HG03039 (cell line): ENCODE measurements around the gene SSX4.
"Not testable (repeated sequence)": the region's sequence is repeated elsewhere in the genome, so short reads cannot be mapped to it uniquely, and the experiment has no call there.

Experiments
- ATAC-seq: cut with Tn5 transposase; IDR thresholded peaks from one replicate; pipeline ENCODE4 v1.9.1; 2021; ENCODE audit warnings: mild to moderate bottlenecking, moderate library complexity; ENCODE audit not compliant: unreplicated experiment

Gene SSX4, protein sequence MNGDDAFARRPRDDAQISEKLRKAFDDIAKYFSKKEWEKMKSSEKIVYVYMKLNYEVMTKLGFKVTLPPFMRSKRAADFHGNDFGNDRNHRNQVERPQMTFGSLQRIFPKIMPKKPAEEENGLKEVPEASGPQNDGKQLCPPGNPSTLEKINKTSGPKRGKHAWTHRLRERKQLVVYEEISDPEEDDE

DNA sequence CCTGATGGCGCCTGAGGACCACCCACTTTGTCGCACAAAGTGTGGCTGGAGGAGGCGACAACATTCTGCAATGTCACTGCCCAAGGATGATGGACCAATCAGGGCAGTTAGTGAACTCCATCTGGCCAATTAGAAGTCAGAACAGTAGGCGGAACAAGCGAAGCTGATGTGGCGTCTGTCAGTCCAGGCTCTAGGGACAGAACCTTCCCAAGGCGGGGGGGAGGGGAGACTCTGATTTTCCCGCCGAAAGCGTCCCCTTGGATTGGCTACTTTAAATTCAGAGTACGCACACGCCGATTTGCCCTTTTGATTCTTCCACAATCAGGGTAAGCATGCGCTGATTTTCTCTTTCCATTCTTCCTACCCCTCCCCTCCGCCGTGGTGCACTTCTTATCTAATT is at the start of gene SSX4:
SSX4 (plus strand) TSS at position 301 of the 400 bp plus-strand sequence. CDS start 515 bp downstream, outside the sequence.
- not testable (repeated sequence) for ATAC-seq

DNA sequence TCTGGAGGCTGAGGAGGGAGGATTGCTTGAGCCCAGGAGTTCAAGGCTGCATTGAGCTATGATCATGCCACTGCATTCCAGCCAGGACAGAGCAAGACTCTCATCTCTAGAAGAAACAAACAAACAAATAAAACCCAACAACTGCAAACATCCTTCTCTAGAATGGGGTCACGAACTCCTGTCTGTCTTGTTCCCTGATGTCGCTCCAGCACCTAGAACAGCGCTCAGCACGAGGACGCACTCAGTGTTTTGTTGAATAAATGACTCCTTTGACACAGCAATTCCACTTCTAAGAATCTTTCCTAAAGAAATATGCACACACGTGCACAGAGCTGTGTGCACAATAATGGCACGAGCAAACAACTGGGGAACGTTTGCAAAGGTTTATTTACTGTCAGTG is 37.3 kb upstream of the SSX4 start:
- ATAC-seq: not testable (repeated sequence)

DNA sequence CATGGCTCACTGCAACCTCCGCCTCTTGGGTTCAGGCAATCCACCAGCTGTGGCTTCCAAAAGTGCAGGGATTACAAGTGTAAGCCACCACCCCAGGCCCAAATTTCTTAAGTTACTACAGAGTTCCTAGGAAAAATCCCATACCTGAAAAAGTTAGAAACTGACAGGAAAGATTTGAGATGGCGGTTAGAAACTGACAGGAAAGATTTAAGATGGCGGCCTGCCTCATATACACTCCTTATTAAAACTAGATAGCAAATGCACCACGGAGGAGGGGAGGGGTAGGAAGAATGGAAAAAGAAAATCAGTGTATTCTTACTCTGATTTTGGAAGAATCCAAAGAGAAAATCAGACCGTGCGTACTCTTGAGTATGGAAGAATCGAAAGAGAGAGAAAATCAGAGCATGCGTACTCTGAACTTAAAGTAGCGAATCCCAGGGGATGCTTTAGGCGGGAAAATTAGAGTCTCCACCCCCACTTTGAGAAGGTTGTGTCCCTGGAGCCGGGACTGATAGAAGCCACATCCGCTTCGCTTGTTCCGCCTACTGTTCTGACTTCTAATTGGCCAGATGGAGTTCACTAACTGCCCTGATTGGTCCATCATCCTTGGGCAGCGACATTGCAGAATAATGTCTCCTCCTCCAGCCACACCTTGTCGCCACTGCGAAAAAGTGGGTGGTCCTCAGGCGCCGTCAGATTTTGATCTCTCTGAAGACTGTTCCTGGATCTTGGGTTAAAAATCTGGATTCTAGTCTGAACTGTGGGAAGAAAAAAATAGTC is 26.8 kb upstream of the SSX4 start, which contains the start of gene SSX3:
SSX3 (minus strand) TSS at position 389 of the 780 bp plus-strand sequence. CDS start 1,454 bp downstream, outside the sequence.
- not testable (repeated sequence) for ATAC-seq

DNA sequence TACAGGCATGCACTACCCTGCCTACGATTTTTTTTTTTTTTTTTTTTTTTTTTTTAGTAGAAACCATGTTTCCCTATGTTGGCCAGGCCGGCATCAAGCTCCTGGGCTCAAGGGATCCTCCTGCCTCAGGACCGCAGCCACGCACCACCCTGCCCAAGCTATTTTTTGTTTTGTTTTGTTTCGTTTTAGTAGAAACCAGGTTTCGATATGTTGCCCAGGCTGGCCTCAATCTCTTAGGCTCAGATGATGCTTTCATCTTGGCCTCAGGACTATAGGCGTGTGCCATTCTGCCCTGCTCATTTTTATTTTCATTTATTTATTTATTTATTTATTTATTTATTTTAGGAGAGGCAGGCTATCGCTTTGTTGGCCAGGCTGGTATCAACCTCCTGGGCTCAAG is 25.7 kb upstream of the SSX4 start:
- no peak for ATAC-seq

DNA sequence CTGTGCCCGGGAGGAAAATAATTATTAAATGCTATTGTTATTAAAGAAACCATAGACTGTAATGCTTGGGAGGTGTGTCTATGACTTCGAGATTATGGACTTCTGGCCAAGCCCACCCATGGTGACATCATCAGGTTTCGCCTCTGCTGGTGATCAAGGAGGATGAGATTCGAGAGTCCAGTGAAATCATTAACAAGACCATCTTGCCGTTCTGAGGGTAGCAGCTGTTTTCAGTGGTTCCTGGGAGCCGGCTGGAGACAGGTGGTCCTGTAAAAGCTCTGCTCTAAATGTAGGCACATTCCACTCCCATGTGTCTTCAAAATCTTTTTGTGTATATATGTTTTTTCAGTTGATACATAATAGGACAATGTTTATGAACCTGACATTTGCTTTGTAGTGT is 24.1 kb upstream of the SSX4 start:
- not testable (repeated sequence) for ATAC-seq

DNA sequence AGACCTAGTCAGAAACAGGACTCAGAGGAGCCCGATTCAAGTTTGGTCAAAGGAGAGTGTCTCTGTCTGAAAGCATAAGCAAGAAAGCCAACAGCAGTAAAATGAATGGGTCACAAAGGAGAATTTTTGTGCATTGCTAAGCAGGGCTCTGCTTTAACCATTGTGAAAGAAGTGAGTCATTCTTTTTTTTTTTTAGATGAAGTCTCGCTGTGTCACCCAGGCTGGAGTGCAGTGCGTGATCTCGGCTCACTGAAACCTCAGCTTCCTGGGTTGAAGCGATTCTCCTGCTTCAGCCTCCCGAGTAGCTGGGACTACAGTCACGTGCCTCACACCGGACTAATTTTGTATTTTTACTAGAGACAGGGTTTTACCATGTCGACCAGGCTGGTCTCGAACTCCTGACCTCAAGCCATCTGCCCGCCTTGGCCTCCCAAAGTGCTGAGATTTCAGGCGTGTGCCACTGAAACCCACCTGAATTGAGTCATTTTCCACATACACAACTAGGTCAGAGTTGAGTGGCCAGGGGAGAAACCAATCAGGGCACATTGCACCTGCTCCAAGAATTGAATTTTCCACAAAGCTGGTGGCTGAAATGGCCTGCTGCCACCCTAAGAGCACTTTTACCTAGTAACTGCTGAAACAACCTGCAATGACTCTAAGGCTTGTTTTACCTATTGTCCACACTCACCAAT is 15.5 kb upstream of the SSX4 start:
- ATAC-seq: not testable (repeated sequence)

DNA sequence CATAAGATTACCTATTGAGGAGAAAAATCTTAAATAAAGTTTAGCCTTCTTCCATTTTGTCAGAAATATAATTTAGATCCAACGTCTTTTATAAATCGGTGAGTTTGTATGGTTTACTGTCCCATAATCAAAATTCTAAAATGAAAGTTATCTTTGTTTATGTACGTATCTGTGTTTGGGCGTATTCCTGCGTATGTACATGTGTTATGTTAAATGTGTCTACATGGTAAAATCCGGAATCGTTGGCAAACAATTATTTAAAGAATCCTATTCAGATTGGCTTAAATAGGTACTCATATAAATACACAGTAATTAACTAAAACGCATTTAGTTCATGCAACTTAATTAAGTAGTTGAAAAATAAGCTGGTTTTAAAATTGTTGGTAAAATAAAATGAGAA is 12.9 kb upstream of the SSX4 start:
- ATAC-seq: not testable (repeated sequence)

DNA sequence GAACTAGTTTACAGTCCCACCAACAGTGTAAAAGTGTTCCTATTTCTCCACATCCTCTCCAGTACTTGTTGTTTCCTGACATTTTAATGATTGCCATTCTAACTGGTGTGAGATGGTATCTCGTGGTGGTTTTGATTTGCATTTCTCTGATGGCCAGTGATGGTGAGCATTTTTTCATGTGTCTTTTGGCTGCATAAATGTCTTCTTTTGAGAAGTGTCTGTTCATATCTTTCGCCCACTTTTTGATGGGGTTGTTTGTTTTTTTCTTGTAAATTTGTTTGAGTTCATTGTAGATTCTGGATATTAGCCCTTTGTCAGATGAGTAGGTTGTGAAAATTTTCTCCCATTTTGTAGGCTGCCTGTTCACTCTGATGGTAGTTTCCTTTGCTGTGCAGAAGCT is 13.6 kb downstream of the SSX4 start:
- not testable (repeated sequence) for ATAC-seq

DNA sequence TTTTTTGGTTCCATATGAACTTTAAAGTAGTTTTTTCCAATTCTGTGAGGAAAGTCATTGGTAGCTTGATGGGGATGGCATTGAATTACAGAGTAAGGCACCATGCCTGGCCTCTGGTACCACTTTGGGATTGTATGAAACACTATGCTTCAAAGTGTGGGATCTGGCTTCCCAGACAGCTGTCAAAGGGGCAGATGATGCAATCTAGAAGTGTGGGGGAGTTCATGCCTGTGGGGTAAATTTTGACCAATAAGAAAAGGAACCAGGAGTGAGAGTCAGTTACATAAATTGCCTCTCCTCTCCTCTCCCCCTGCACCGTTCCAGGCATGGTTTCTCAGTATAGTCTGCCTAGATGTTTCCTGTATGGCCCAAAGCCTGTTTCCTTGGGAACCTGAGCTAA is 14.5 kb downstream of the SSX4 start:
- not testable (repeated sequence) for ATAC-seq

DNA sequence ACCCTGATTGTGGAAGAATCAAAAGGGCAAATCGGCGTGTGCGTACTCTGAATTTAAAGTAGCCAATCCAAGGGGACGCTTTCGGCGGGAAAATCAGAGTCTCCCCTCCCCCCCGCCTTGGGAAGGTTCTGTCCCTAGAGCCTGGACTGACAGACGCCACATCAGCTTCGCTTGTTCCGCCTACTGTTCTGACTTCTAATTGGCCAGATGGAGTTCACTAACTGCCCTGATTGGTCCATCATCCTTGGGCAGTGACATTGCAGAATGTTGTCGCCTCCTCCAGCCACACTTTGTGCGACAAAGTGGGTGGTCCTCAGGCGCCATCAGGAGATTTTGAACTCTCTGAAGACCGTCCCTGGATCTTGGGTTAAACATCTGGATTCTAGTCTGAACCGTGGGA is 28.5 kb downstream of the SSX4 start, which contains the start of gene SSX4B:
SSX4B (minus strand) TSS at position 101 of the 400 bp plus-strand sequence. CDS start 588 bp downstream, outside the sequence.
- ATAC-seq: not testable (repeated sequence)

DNA sequence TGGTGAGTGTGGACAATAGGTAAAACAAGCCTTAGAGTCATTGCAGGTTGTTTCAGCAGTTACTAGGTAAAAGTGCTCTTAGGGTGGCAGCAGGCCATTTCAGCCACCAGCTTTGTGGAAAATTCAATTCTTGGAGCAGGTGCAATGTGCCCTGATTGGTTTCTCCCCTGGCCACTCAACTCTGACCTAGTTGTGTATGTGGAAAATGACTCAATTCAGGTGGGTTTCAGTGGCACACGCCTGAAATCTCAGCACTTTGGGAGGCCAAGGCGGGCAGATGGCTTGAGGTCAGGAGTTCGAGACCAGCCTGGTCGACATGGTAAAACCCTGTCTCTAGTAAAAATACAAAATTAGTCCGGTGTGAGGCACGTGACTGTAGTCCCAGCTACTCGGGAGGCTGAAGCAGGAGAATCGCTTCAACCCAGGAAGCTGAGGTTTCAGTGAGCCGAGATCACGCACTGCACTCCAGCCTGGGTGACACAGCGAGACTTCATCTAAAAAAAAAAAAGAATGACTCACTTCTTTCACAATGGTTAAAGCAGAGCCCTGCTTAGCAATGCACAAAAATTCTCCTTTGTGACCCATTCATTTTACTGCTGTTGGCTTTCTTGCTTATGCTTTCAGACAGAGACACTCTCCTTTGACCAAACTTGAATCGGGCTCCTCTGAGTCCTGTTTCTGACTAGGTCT is 43.8 kb downstream of the SSX4 start:
- not testable (repeated sequence) for ATAC-seq

DNA sequence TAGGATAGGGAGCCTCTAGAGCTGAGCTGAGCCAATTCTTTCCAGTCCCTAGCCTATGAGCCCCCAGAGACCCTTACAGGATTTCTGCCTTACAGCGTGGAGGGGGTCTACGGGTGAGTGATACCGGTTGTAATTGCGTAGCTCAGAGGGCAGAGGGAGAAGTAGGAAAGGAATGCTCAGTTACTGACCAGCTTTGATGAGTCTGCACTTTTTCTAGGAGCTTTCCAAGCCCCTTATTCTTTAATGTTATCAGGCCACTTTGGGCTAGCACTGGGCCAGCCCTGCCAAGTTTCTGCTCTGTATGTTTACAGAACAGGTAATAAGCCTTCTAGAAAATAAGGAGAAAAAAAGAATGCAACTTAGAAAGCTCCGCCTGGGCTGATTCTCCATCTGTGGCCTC is 46.3 kb downstream of the SSX4 start:
- not testable (repeated sequence) for ATAC-seq

DNA sequence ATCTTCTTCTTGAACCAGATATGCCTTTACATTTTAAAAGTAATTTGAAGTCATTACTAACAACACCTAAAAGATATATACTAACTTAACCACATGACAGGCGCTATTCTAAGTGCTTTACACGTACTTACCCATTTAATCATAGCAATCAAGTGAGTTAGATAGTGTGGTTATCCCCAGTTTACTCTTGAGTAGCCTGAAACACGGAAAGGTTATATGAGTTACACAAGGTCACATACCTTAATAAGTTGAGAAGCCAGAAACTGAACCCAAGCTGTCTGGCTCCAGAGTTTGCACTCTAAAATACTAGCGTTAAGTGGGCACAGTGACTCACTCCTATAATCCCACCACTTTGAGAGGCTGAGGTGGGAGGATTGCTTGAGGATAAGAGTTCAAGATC is 46.8 kb downstream of the SSX4 start:
- not testable (repeated sequence) for ATAC-seq

DNA sequence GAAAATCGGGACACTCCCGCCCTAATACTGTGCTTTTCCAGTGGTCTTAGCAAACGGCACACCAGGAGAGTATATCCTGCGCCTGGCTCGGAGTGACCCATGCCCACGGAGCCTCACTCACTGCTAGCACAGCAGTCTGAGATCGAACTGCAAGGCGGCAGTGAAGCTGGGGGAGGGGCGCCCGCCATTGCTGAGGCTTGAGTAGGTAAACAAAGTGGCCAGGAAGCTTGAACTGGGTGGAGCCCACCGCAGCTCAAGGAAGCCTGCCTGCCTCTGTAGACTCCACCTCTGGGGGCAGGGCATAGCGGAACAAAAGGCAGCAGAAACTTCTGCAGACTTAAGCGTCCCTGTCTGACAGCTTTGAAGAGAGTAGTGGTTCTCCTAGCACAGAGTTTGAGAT is 50.4 kb downstream of the SSX4 start:
- not testable (repeated sequence) for ATAC-seq
